Liver (tissue), 9 donors: Measurements from ENCODE around the gene WDR12. TPM values are rescaled to one million over a fixed set of nuclear protein-coding genes. Genes with fewer than 3 reads are reported as not detected.
"Not testable (repeated sequence)": the region's sequence is repeated elsewhere in the genome, so short reads cannot be mapped to it uniquely, and the experiment has no call there.

Experiments used
- DNase-seq: peaks from one replicate; pipeline ENCODE4 v3.0.0-alpha.2; 2017; ENCODE audit warnings: low spot score
- H3K27ac ChIP-seq, 2 donors: one replicate each; pipeline ENCODE4 v1.7.0; 2013; ENCODE audit warnings: inconsistent platforms in 2 of 2, low read length in 2 of 2, control low read depth in 1 of 2, low read depth in 1 of 2, mild to moderate bottlenecking in 1 of 2
- H3K27me3 ChIP-seq, 4 donors: one replicate each; pipeline versions ENCODE4 v1.6.1 to v1.7.0; 2013; ENCODE audit warnings: low read length in 3 of 4, inconsistent platforms in 1 of 4, mild to moderate bottlenecking in 1 of 4, moderate library complexity in 1 of 4; ENCODE audit not compliant: control insufficient read depth in 4 of 4, insufficient read depth in 4 of 4
- H3K36me3 ChIP-seq, 4 donors: one replicate each; pipeline versions ENCODE4 v1.6.1 to v1.7.0; 2013; ENCODE audit warnings: low read length in 3 of 4, mild to moderate bottlenecking in 3 of 4, low read depth in 1 of 4, moderate library complexity in 1 of 4; ENCODE audit not compliant: control insufficient read depth in 4 of 4, insufficient read depth in 3 of 4
- H3K4me1 ChIP-seq, 4 donors: one replicate each; pipeline versions ENCODE4 v1.6.1 to v1.7.0; 2013; ENCODE audit warnings: low read length in 3 of 4, mild to moderate bottlenecking in 3 of 4, moderate library complexity in 1 of 4; ENCODE audit not compliant: control insufficient read depth in 4 of 4, insufficient read depth in 4 of 4
- H3K4me3 ChIP-seq, 3 donors: one replicate each; pipeline versions ENCODE4 v1.6.1 to v1.7.0; 2013; ENCODE audit warnings: low read length in 3 of 3, control low read depth in 1 of 3, low read depth in 1 of 3, mild to moderate bottlenecking in 1 of 3
- H3K9ac ChIP-seq, 2 donors: one replicate each; pipeline ENCODE4 v1.7.0; 2013; ENCODE audit warnings: low read length in 2 of 2, mild to moderate bottlenecking in 2 of 2, moderate library complexity in 2 of 2, control low read depth in 1 of 2, low read depth in 1 of 2
- H3K9me3 ChIP-seq, 4 donors: one replicate each; pipeline versions ENCODE4 v1.6.1 to v1.7.0; 2013; ENCODE audit warnings: low read length in 3 of 4; ENCODE audit not compliant: control insufficient read depth in 4 of 4
- EGR1 ChIP-seq, 2 donors: IDR thresholded peaks; 2 replicates each; pipeline ENCODE4 v1.6.1; 2016 to 2018; ENCODE audit warnings: antibody characterized with exemption in 2 of 2, low read depth in 2 of 2
- FOXA1 ChIP-seq: IDR thresholded peaks from 2 replicates; pipeline ENCODE4 v1.6.1; 2016; ENCODE audit warnings: antibody characterized with exemption
- FOXA2 ChIP-seq: IDR thresholded peaks from 2 replicates; pipeline ENCODE4 v1.6.1; 2016; ENCODE audit warnings: antibody characterized with exemption
- GABPA ChIP-seq, 2 donors: IDR thresholded peaks in 1 of 2; conservative IDR thresholded peaks in 1 of 2; 2 replicates each; pipeline ENCODE4 v1.6.1; 2016; ENCODE audit warnings: antibody characterized with exemption in 2 of 2, mild to moderate bottlenecking in 1 of 2, moderate library complexity in 1 of 2
- HNF4G ChIP-seq: IDR thresholded peaks from 2 replicates; pipeline ENCODE4 v1.6.1; 2016; ENCODE audit warnings: antibody characterized with exemption
- JUND ChIP-seq, 2 donors: IDR thresholded peaks; 2 replicates each; pipeline ENCODE4 v1.6.1; 2016; ENCODE audit warnings: antibody characterized with exemption in 2 of 2
- MAX ChIP-seq: IDR thresholded peaks from 2 replicates; pipeline ENCODE4 v1.6.1; 2016; ENCODE audit warnings: antibody characterized with exemption
- NR2F2 ChIP-seq: IDR thresholded peaks from 2 replicates; pipeline ENCODE4 v1.6.1; 2016; ENCODE audit warnings: antibody characterized with exemption
- RAD21 ChIP-seq, 2 donors: IDR thresholded peaks; 2 replicates each; pipeline ENCODE4 v1.6.1; 2016; ENCODE audit warnings: antibody characterized with exemption in 2 of 2, mild to moderate bottlenecking in 2 of 2
- REST ChIP-seq: IDR thresholded peaks from 2 replicates; pipeline ENCODE4 v1.6.1; 2016; ENCODE audit warnings: antibody characterized with exemption, mild to moderate bottlenecking
- TAF1 ChIP-seq: conservative IDR thresholded peaks from 2 replicates; pipeline ENCODE4 v1.6.1; 2016; ENCODE audit warnings: antibody characterized with exemption, mild to moderate bottlenecking
- YY1 ChIP-seq: IDR thresholded peaks from 2 replicates; pipeline ENCODE4 v1.6.1; 2016; ENCODE audit warnings: antibody characterized with exemption, mild to moderate bottlenecking
- WGBS: extraction: QIAGEN DNeasy Blood & Tissue Kit; methylation state at CpG from one replicate; pipeline ENCODE4 v1.1.7; 2013; 5-methylcytosine and 5-hydroxymethylcytosine counted together
- polyA plus RNA-seq, 2 donors: library from polyadenylated mRNA; stranded (reverse) in 1 of 2; unstranded in 1 of 2; fragments of 200-250 nt in 1 of 2; fragments of >200 nt in 1 of 2; fragmentation: Nextera tagmentation in 1 of 2; extraction: Ambion mirVana in 1 of 2; gene quantifications; one replicate each; pipeline versions ENCODE4 v1.2.1 to v1.2.3, GENCODE V29; 2013 to 2015
- total RNA-seq, 2 donors: library from RNA; depleted of rRNA; stranded (reverse); fragments of >200 nt; gene quantifications; one replicate each; pipeline ENCODE4 v1.2.3, GENCODE V29; 2014
- TF ChIP-seq, protein P1 (sequence below): IDR thresholded peaks from 2 replicates; pipeline ENCODE4 v1.6.1; 2016; ENCODE audit warnings: antibody characterized with exemption
- TF ChIP-seq, protein P2 (sequence below): fragments of 150-350 bp; IDR thresholded peaks from 2 replicates; pipeline ENCODE4 v1.5.1; 2017; ENCODE audit warnings: improper control_type of control experiment, low read depth, low read length; ENCODE audit not compliant: missing input control
- TF ChIP-seq, protein P3 (sequence below): IDR thresholded peaks from 2 replicates; pipeline ENCODE4 v1.6.1; 2016; ENCODE audit warnings: antibody characterized with exemption
- donor health status: healthy.
- donor health status: healthy.
- donor health status: healthy.
- donor health status: healthy.
- donor health status: healthy.

The WDR12 gene
- total and polyA plus RNA-seq, 4 donors, result 6.6 to 26.1 (median 18.4) TPM

DNA sequence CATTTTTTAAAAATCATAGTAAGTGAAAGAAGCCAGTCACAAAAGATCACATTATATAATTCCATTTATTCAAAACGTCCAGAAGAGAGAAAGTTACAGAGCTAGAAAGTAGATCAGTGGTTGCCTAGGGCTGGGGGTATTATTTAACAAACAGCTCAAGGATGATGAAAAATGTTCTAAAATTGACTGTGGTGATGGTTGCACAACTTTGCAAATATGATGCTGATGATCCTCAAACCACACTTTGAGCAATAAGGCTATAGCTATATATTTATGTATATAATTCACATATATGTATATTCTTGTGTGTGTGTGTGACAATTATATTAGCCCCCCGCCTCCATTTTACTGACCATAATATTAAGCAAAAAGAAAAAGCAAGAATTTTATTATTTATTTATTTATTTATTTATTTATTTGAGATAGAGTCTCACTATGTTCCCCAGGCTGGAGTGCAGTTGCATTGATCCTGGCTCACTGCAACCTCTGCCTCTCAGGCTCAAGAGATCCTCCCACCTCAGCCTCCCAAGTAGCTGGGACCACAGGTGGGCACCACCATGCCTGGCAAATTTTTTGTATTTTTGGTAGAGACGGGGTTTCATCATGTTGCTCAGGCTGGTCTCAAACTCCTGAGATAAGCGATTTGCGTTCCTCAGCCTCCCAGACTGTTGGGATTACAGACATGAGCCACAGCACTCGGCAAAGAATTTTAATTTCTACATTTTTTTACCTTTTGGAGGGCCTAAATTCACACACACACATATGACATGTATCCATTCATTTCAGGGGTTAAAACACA, 1.9 kb downstream of the WDR12 start:
- Histone ChIP-seq H3K27ac (no peak overlapping the region), H3K4me1 (peaks cover 4 to 14% (median 11%) of the 10 kb centered on the region in 4 donors), H3K36me3 (peaks cover 0 to 6% (median 3%) of the 10 kb centered on the region in 4 donors), H3K9ac (no peak overlapping the region), H3K4me3 (no peak overlapping the region), H3K9me3 (no peaks in the 10 kb centered on the region), H3K27me3 (no peaks in the 10 kb centered on the region)
- no peak for DNase-seq
- WGBS, result 94% methylated on average over 6 of the region's 6 CpGs
- no peak for TF ChIP-seq MAX
- no peak for TF ChIP-seq NR2F2
- TF ChIP-seq RAD21 (IDR thresholded peaks at IDR 0.05), result no peak
- TF ChIP-seq REST, result no peak
- TF ChIP-seq, protein P1, sequence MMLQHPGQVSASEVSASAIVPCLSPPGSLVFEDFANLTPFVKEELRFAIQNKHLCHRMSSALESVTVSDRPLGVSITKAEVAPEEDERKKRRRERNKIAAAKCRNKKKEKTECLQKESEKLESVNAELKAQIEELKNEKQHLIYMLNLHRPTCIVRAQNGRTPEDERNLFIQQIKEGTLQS, result no peak

- Histone ChIP-seq H3K9ac (no peak overlapping the region), H3K4me3 (no peak overlapping the region), H3K4me1 (peaks cover 4 to 14% (median 11%) of the 10 kb centered on the region in 4 donors), H3K27me3 (no peaks in the 10 kb centered on the region), H3K36me3 (peaks cover 0 to 6% (median 3%) of the 10 kb centered on the region in 4 donors), H3K9me3 (no peaks in the 10 kb centered on the region), H3K27ac (no peak overlapping the region)
- no peak for TF ChIP-seq TAF1
- TF ChIP-seq, protein P2, sequence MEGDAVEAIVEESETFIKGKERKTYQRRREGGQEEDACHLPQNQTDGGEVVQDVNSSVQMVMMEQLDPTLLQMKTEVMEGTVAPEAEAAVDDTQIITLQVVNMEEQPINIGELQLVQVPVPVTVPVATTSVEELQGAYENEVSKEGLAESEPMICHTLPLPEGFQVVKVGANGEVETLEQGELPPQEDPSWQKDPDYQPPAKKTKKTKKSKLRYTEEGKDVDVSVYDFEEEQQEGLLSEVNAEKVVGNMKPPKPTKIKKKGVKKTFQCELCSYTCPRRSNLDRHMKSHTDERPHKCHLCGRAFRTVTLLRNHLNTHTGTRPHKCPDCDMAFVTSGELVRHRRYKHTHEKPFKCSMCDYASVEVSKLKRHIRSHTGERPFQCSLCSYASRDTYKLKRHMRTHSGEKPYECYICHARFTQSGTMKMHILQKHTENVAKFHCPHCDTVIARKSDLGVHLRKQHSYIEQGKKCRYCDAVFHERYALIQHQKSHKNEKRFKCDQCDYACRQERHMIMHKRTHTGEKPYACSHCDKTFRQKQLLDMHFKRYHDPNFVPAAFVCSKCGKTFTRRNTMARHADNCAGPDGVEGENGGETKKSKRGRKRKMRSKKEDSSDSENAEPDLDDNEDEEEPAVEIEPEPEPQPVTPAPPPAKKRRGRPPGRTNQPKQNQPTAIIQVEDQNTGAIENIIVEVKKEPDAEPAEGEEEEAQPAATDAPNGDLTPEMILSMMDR, result no peak
- TF ChIP-seq FOXA1, result no peak
- no peak for TF ChIP-seq YY1
- no peak for TF ChIP-seq JUND (IDR thresholded peaks at IDR 0.05)
- no peak for TF ChIP-seq FOXA2
- no peak for TF ChIP-seq GABPA (IDR thresholded peaks at IDR 0.05 in 1 of 2, conservative IDR thresholded peaks at IDR 0.05 in 1 of 2)
- TF ChIP-seq, protein P3, sequence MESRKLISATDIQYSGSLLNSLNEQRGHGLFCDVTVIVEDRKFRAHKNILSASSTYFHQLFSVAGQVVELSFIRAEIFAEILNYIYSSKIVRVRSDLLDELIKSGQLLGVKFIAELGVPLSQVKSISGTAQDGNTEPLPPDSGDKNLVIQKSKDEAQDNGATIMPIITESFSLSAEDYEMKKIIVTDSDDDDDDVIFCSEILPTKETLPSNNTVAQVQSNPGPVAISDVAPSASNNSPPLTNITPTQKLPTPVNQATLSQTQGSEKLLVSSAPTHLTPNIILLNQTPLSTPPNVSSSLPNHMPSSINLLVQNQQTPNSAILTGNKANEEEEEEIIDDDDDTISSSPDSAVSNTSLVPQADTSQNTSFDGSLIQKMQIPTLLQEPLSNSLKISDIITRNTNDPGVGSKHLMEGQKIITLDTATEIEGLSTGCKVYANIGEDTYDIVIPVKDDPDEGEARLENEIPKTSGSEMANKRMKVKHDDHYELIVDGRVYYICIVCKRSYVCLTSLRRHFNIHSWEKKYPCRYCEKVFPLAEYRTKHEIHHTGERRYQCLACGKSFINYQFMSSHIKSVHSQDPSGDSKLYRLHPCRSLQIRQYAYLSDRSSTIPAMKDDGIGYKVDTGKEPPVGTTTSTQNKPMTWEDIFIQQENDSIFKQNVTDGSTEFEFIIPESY, result no peak
- no peak for TF ChIP-seq RAD21 (IDR thresholded peaks at IDR 0.05)
- TF ChIP-seq NR2F2, result no peak
- TF ChIP-seq EGR1 (IDR thresholded peaks at IDR 0.05; ENCODE audit: low read depth in 2 of 2), result no peak
- TF ChIP-seq HNF4G, result no peak
- no peak for TF ChIP-seq REST
- 83% methylated on average over 5 of the region's 5 CpGs for WGBS
- DNase-seq, result no peak
These were observed 3.3 kb downstream of the WDR12 start for GRCh38 chr2:202908186-202908585.

DNA sequence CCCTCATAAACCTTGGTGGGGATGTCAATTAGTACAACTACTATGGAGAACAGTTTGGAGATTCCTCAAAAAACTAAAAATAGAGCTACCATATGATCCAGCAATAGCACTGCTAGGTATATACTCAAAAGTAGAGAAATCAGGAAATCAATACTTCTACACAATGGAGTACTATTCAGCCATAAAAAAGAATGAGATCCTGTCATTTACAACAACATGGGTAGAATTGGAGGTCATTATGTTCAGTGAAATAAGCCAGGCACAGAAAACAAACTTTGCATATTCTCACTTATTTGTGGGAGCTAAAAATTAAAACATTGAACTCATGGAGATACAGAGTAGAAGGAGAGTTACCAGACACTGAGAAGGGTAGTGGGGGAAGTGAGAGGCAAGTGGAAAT, 6.0 kb downstream of the WDR12 start:
- H3K4me1 ChIP-seq, H3K9ac ChIP-seq, DNase-seq, H3K27me3 ChIP-seq, H3K36me3 ChIP-seq, H3K27ac ChIP-seq, H3K4me3 ChIP-seq, H3K9me3 ChIP-seq: not testable (repeated sequence)
